Tibial nerve (tissue), 4 donors: ENCODE data around the gene ROBO1.

Experiments
- CTCF ChIP-seq, 5 experiments: fragments of 200-600 bp in 3 of 5; fragments of 450-650 bp in 2 of 5; sonication (generic) in 3 of 5; IDR thresholded peaks; one replicate each; pipeline ENCODE4 v1.5.1; 2016 to 2019; ENCODE audit warnings: antibody characterized with exemption in 5 of 5, mild to moderate bottlenecking in 3 of 5, moderate library complexity in 2 of 5
- EP300 ChIP-seq, 2 donors: sonication (generic); formaldehyde crosslinking; IDR thresholded peaks; one replicate each; pipeline ENCODE4 v1.6.1; 2017; ENCODE audit warnings: antibody characterized with exemption in 2 of 2, mild to moderate bottlenecking in 1 of 2
- POLR2A ChIP-seq, 2 donors: fragments of 450-650 bp; IDR thresholded peaks; one replicate each; pipeline ENCODE4 v1.6.1; 2017; ENCODE audit warnings: antibody characterized with exemption in 2 of 2, mild to moderate bottlenecking in 2 of 2, moderate library complexity in 2 of 2

GRCh38 chr3:79568938-79569337 lies 198.9 kb downstream of the ROBO1 start:
- no peak for TF ChIP-seq CTCF (IDR thresholded peaks at IDR 0.05)
- no peak for TF ChIP-seq POLR2A (IDR thresholded peaks at IDR 0.05)
- TF ChIP-seq EP300 (IDR thresholded peaks at IDR 0.05) = no peak
